ENCODE results near the gene FAM53B. TPM values are rescaled to one million over a fixed set of nuclear protein-coding genes. Genes with fewer than 3 reads are reported as not detected.

The FAM53B gene
- total RNA-seq, 4 donors from 2014 or later, result 41.0 to 110 (median 50.0) TPM

DNA sequence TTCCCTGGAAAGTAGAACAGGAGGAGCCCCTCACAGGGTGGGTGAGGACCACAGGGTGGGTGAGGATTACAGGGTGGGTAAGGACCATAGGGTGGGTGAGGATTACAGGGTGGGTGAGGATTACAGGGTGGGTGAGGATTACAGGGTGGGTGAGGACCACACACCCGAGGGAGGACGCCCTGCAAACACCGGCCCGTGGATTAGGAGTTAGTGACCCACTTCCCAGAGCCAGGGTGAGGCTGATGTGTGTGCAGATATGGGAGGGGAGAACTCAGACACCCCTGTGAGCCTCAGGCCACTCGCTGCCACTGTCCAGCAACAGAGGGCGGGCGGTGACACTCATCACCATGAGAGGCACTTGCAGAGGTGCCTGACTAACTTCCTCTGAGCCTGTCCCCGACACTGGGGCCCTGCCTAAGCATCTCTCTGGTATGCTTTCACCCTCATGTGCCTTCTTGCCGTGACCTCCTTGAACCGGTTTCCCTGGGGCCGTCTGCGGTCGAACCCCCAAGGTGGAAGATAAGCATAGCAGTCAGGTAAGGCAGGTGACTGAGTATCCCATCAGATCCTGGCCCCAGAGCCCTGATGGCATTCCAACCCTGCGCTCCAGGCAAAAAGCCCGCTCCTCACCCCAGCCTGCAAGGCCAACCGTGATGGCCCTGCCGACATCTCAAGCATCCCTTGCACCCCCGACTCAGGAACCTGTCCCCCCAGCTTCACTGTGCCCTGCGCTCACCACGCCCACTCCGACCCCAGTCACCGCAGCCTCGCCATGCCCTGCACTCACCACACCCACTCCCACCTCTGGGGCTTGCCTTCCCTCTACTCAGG is 74.1 kb downstream of the FAM53B start:
- intact Hi-C loops (cut with DNase I; ENCODE audit: low total_unique reads) (no loop called here), in situ Hi-C loops (cut with MboI; ENCODE audit: low pct_ligation_motif_present in 1 of 4, low pct_unique_long_range_greater_than_20kb in 1 of 4, low sequenced_read_pairs in 3 of 4) (no loop called here)
- H3K4me3 ChIP-seq, result no peak overlapping the region
- H3K9me3 ChIP-seq, result no peaks in the 10 kb centered on the region
- DNase-seq, result no peak
- WGBS, 2 donors (ENCODE audit: low coverage in 1 of 2), result 94% methylated on average over 23 of the region's 23 CpGs; no CpG with 5 or more reads in 1 of the 2 donors
- H3K4me1 ChIP-seq, result peaks cover 0 to 61% (median 24%) of the 10 kb centered on the region in 4 donors
- TF ChIP-seq EP300 (IDR thresholded peaks at IDR 0.05; ENCODE audit: low read depth) (no peak), POLR2A (IDR thresholded peaks at IDR 0.05) (no peak), POLR2AphosphoS5 (IDR thresholded peaks at IDR 0.05) (no peak)
- TF ChIP-seq, protein P1, sequence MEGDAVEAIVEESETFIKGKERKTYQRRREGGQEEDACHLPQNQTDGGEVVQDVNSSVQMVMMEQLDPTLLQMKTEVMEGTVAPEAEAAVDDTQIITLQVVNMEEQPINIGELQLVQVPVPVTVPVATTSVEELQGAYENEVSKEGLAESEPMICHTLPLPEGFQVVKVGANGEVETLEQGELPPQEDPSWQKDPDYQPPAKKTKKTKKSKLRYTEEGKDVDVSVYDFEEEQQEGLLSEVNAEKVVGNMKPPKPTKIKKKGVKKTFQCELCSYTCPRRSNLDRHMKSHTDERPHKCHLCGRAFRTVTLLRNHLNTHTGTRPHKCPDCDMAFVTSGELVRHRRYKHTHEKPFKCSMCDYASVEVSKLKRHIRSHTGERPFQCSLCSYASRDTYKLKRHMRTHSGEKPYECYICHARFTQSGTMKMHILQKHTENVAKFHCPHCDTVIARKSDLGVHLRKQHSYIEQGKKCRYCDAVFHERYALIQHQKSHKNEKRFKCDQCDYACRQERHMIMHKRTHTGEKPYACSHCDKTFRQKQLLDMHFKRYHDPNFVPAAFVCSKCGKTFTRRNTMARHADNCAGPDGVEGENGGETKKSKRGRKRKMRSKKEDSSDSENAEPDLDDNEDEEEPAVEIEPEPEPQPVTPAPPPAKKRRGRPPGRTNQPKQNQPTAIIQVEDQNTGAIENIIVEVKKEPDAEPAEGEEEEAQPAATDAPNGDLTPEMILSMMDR (IDR thresholded peaks at IDR 0.05), result no peak
- no peaks in the 10 kb centered on the region for H3K27me3 ChIP-seq
- H3K27ac ChIP-seq, result no peak overlapping the region
- H3K36me3 ChIP-seq, result no peaks in the 10 kb centered on the region

DNA sequence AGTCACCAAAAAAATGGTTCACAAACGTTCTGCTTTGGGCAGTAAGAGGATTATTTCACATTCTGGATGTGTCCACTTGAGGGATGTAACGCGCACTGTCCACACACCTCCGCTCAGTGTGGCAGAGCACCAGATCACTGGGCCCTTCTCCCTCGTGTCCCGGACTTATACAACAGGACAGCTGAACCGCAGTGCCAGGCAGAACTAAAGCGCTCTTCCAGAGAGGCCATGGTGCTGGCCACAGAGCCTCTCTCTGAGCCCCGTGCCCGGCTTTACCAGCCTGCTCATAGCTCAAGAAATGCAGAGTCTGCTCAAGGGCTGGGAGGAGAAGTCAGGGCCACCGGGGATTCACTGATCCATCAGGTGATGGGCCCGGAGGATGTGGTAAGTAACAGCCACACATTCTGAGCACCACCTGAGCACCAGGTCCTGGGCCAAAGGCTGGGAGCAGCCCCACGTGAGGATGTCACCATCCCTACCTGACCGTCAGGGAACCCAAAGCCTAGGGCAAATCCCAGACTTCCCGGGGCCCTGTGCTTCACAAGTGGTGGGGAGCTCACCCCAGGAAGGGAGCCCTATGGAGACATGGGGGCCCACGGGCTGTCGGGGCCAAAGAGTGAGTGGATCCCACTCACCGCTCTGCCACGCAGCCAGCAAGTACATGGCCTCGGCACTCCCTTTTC is 74.9 kb downstream of the FAM53B start:
- Histone ChIP-seq H3K36me3 (no peaks in the 10 kb centered on the region), H3K4me3 (no peak overlapping the region), H3K27me3 (no peaks in the 10 kb centered on the region), H3K27ac (no peak overlapping the region), H3K4me1 (peaks cover 0 to 57% (median 24%) of the 10 kb centered on the region in 4 donors), H3K9me3 (no peaks in the 10 kb centered on the region)
- 89% methylated on average over 18 of the region's 20 CpGs; no CpG with 5 or more reads in 1 of the 2 donors for WGBS, 2 donors (ENCODE audit: low coverage in 1 of 2)
- intact Hi-C loops (cut with DNase I; ENCODE audit: low total_unique reads) (no loop called here), in situ Hi-C loops (cut with MboI; ENCODE audit: low pct_ligation_motif_present in 1 of 4, low pct_unique_long_range_greater_than_20kb in 1 of 4, low sequenced_read_pairs in 3 of 4) (no loop called here)
- TF ChIP-seq POLR2A (IDR thresholded peaks at IDR 0.05), result no peak
- TF ChIP-seq POLR2AphosphoS5 (IDR thresholded peaks at IDR 0.05), result no peak
- TF ChIP-seq, protein P1 (IDR thresholded peaks at IDR 0.05), result no peak
- no peak for DNase-seq

DNA sequence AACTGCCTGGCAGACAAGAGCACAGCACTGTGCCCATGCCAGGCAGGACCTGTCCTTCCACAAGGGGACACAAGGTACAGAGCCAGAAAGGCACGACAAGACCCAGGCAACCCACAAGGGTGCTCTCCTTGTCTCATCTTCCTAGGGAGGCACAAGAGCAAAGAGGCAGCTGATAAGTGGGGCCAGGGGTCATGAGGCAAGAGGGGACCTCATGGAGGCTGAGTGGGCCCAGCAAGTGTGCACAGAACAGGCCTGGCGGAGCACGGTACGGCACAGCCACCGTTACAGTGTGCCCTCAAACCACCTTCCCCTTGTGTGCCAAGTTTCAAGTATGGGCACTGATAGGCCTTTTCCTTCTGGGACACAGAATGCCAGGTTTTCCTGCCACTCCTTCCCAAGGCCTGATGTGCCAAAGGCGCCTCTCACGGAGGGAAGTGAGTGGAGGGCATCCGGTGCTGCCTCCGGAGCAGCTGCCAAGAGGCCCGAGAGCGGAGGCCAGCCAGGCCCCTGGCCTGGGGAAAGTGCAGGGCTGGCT is 75.6 kb downstream of the FAM53B start:
- Histone ChIP-seq H3K4me1 (peaks cover 0 to 55% (median 24%) of the 10 kb centered on the region in 4 donors), H3K4me3 (no peak overlapping the region), H3K9me3 (no peaks in the 10 kb centered on the region), H3K36me3 (no peaks in the 10 kb centered on the region), H3K27me3 (no peaks in the 10 kb centered on the region), H3K27ac (no peak overlapping the region)
- in situ Hi-C loops (cut with MboI; ENCODE audit: low pct_ligation_motif_present in 1 of 4, low pct_unique_long_range_greater_than_20kb in 1 of 4, low sequenced_read_pairs in 3 of 4), result no loop called here
- WGBS, 2 donors (ENCODE audit: low coverage in 1 of 2), result 82% methylated on average over 11 of the region's 11 CpGs; no CpG with 5 or more reads in 1 of the 2 donors
- TF ChIP-seq POLR2A (IDR thresholded peaks at IDR 0.05) (no peak), EP300 (IDR thresholded peaks at IDR 0.05; ENCODE audit: low read depth) (no peak), POLR2AphosphoS5 (IDR thresholded peaks at IDR 0.05) (no peak)
- TF ChIP-seq, protein P1 (IDR thresholded peaks at IDR 0.05), result no peak
- intact Hi-C loops (cut with DNase I; ENCODE audit: low total_unique reads), result no loop called here
- DNase-seq, result no peak
